NT2/D1 (cell line): ENCODE data around the gene GLIPR2.

Experiments
- SUZ12 ChIP-seq: IDR thresholded peaks from 2 replicates; pipeline ENCODE4 v1.6.1; 2011; ENCODE audit not compliant: insufficient read length, insufficient read depth; ENCODE audit errors: extremely low read depth
- ZNF274 ChIP-seq: IDR thresholded peaks from 2 replicates; pipeline ENCODE4 v1.6.1; 2011; ENCODE audit warnings: mild to moderate bottlenecking, low read depth, low read length

DNA sequence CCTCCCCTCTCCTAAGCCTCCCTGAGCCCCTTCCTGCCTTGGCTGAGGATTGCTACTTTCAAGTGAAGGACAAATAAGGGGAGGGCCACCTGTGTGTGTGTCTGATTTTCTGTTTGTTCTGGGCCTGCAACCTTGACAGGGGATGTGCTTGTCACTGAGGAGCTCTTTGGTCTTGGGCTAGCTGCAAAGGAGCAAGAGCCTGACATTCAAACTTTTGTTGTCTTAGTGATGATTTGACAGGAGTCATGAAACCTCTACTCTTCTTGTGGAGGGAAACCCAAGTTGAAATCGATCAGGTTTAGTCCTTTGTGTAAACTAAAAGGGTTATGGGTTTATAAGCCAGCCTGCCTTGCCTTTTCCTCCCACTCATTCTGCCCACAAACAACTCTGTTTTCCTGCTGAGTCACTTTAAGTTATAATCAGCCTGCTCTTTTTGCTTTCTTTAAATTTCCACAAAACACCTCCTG lies 71.0 kb downstream of the GLIPR2 start:
- TF ChIP-seq SUZ12 (no peak), ZNF274 (no peak)
